ENCODE results near the gene SRCAP.
A peak's percentile ranks its signal among the peaks of the same experiment; 100 is the strongest.
"Not testable (repeated sequence)": the region's sequence is repeated elsewhere in the genome, so short reads cannot be mapped to it uniquely, and the experiment has no call there.

The SRCAP gene

DNA sequence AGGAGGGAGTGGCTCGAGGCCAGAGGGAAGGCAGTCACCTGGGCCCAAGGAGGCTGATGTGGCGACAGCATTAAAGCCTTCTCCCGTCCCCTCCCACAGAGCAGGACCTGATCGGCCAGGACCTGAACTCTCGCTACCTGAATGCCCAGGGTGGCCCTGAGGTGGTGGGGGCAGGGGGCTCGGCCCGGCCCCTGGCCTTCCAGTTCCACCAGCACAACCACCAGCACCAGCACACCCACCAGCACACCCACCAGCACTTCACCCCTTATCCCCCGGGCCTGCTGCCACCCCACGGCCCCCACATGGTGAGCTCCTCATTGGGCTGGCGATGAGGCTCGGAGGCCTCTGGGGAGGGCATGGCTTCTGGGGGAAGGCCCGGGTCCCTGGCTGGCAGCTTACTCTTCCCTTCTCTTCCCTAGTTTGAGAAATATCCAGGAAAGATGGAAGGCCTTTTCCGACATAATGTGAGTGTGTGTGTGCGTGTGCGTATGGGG, 34.3 kb upstream of the SRCAP start:
- no peak for DNase-seq

GRCh38 chr16:30665155-30665829, 33.7 kb upstream of the SRCAP start:
- DNase-seq = no peak

- DNase-seq = no peak
Measured at GRCh38 chr16:30665830-30666190, 33.2 kb upstream of the SRCAP start.

DNA sequence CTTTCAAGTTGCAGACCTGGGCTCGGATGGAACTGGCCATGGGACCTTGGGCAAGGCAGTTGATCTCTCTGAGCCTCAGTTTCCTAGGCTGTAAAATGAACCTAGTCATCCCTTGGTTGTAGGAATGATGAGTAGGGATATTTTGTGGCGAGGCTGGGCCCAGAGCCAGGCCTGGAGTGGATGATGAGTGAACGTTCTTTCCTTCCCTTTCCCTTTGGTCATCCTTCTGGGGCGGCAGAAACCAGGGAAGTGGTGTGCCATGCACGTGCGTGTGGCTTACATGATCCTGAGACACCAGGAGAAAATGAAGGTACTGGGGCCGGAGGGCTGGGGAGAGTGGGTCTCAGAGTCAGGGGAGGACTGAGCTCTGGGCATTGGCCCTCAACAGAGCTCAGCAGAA, 32.3 kb upstream of the SRCAP start:
- DNase-seq = no peak

DNA sequence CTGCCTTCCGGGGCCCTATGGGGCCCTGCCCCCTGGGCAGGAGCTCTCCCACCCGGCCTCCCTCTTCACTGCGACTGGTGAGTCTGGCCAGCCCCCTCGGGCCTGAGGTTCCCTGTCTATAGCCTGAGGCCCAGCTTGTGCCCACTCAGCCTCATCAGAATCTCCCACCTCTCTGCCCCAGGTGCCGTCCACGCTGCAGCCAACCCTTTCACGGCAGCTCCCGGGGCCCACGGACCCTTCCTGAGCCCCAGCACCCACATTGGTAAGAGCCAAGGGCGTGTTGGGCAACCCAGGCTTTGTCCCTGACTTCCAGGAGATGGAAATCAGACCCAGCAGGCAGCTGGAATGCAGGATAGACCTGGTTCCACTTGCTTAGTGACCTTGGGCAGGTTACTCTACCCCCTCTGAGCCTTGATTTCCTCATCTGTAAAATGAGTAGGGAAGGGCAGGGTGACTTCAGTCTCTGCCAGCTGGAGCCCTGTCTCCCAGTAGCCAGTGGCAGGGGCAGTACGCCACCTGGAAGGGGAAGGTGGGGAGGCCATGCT, 31.5 kb upstream of the SRCAP start:
- DNase-seq = no peak

- DNase-seq = no peak
Measured at GRCh38 chr16:30668393-30668792, 30.6 kb upstream of the SRCAP start.

DNA sequence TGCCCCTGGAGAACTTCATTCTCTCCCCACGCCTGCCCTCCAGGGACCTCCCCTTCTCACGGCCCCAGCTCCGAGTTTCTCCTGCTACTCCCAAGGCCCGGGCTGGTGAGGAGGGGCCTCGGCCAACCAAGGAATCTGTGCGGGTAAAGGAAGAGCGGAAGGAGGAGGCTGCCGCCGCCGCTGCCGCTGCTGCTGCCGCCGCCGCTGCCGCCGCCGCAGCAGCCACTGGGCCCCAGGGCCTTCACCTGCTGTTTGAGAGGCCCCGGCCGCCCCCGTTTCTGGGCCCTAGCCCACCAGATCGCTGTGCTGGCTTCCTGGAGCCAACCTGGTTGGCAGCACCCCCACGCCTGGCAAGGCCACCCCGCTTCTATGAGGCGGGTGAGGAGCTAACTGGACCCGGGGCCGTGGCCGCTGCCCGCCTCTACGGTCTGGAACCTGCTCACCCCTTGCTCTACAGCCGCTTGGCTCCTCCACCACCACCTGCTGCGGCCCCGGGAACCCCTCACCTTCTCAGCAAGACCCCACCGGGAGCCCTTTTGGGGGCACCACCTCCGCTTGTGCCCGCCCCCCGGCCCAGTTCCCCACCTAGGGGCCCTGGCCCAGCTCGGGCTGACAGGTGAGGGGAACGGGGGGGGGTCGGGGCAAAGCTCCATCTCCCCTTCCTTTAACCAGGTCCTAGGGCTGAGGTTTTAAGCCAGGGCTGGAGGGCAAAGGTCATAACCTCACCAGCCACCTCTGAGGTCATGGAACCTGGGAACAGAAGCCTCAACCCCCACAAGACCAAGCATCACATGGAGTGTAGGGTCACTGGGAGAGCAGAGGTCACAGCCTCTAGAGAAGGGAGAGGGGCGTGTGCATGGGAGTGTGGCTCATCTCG, 29.7 kb upstream of the SRCAP start:
- no peak for DNase-seq

GRCh38 chr16:30669903-30670824, 28.8 kb upstream of the SRCAP start:
- DNase-seq = no peak

DNA sequence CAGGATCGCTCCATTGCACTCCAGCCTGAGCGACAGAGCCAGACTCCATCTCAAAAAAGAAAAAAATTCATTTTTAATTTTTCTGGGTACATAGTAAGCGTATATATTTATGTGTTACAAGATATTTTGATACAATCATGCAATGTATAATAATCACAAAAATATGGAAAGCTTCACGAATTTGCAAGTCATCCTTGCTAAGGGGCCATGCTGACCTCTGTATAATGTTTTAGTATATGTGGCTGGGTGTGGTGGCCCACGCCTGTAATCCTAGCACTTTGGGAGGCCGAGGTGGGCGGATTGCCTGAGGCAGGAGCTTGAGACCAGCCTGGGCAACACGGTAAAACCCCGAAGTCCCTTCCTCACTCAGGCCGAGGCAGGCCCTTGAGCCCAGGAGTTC, 23.8 kb upstream of the SRCAP start:
- no peak for DNase-seq

- no peak for DNase-seq
Measured at GRCh38 chr16:30677931-30678585, 20.9 kb upstream of the SRCAP start.

- no peak for DNase-seq
Measured at GRCh38 chr16:30678586-30678970, 20.4 kb upstream of the SRCAP start.

DNA sequence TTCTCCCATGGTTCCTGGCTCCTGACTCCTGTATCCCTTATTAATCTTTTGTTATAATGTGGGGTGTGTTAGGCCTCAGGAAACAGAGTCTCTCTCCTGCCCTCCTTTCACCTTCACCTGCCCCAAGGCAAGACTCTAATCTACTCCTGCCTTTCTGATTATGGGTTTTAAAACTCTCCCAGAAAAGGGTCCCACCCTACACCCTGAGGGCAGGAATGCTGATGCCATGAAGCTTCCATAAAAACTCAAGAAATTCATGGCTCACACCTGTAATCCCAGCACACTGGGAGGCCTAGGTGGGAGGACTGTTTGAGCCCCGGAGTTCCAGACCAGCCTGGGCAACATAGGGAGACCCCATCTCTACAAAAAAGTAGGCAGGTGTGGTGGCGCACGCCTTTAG, 18.6 kb upstream of the SRCAP start:
- no peak for DNase-seq

DNA sequence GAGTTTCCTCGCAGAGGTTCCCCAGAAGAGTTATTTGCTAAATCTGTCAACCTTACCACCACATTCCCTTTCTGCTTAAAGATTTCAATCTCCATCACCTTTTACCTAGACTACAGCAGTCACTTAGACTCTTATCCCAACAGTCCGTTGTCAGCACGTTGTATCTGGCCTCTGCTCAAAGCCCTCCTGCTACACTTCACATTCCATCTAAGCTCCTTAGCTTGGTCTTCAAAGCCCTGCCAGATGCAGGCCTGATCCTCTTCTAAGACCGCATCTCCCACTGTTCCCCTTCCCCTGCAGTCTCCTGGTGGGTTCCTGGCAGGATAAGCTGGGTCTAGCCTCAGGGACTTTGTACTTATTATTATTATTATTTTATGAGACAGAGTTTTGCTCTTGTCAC, 10.3 kb upstream of the SRCAP start:
- DNase-seq = no peak

GRCh38 chr16:30691907-30692306, 7.1 kb upstream of the SRCAP start:
- DNase-seq = no peak

GRCh38 chr16:30692396-30693064, 6.4 kb upstream of the SRCAP start:
- no peak for DNase-seq

DNA sequence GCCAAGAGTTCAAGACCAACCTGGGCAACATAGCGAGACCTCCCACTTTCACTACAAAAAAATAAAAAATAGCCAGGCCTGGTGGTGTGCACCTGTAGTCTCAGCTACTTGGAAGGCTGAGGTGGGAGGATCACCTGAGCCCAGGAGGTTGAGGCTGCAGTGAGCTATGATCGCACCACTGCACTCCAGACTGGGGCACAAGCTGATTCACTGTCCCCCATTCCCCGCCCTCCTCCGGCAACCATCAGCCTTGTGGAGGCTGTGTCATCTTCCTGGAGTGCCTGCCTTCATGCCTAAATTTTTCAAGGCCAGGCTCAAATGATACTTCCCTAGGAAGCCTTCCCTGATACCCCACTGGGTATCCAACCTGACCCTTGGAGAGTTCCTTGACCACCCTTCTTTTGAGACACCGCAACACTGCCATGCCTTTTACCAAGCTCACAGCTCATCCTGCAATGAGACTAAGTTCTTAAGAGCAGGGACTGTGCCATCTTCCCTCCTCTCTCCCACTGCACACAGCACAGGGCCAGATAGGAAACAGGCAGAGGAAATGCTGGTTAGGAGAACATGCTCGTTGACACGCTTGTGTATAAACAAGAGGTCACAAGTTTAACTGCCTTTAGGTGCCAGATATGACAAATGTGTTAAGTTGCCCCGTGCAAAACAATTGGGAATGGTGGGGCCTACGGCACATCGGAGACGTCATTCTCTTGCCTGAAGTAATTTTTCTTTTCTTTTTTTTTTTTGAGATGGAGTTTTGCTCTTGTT, 3.9 kb upstream of the SRCAP start:
- no peak for DNase-seq

- not testable (repeated sequence) for DNase-seq
Measured at GRCh38 chr16:30696646-30697045, 2.3 kb upstream of the SRCAP start.

- DNase-seq = peak; percentile 99
Measured at GRCh38 chr16:30697264-30698138, 1.5 kb upstream of the SRCAP start.

DNA sequence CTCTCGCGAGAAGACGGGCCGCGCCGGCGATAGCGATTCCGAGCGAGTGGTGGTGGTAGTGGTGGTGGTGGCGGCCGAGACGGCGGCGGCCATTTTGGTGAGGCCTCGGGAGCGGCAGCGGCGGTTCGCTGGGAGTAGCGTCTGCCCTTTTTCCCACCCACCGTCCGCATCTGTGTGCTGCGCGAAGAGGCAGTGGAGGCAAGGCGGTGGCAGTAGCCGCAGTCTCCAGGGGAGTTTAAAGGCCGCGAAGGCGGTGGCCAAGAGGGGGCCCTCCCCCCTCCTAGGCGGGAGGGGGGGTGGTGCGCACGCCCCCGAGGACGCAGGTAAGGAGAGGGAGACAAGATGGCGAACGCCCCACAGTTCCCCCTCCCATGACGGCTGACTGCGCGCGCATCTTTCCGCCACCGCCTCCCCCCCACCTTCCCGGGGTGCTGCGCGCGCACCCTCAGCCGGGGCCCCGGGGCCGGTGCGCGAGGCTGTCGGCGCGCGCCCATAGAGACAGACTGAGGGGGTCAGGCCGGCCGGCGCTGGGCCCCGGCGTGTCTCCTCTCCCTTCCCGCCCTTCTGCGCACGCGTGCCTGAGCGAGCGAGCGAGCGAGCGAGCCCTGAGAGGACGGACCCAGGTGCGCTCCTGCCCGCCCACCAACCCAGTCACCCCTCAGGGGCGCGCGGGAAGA, 694 bp upstream of the SRCAP start:
- DNase-seq = peak; percentile 95
